MM.1S (cell line): ENCODE measurements around the gene SLC5A5.

Source experiments
- DNase-seq: peaks from one replicate; pipeline ENCODE4 v3.0.0-alpha.2; 2015
- H2AFZ ChIP-seq: fragments of 300-600 bp; sonication (generic); 2 replicates; pipeline ENCODE4 v1.6.0; 2016; ENCODE audit warnings: antibody characterized with exemption, low read length
- H3F3A ChIP-seq: fragments of 300-600 bp; sonication (generic); 2 replicates; pipeline ENCODE4 v1.6.1; 2016; ENCODE audit warnings: mild to moderate bottlenecking, antibody characterized with exemption, low read length, moderate library complexity, mixed read lengths; ENCODE audit not compliant: insufficient read depth
- H3K27ac ChIP-seq: fragments of 300-600 bp; sonication (generic); 2 replicates; pipeline ENCODE4 v1.5.1; 2016; ENCODE audit warnings: mild to moderate bottlenecking, low read length
- H3K27me3 ChIP-seq: fragments of 300-600 bp; sonication (generic); replicated peaks from 2 replicates; pipeline ENCODE4 v1.6.0; 2016; ENCODE audit warnings: low read length; ENCODE audit not compliant: insufficient read depth
- H3K36me3 ChIP-seq: fragments of 300-600 bp; sonication (generic); replicated peaks from 2 replicates; pipeline ENCODE4 v1.6.1; 2016; ENCODE audit warnings: mild to moderate bottlenecking, low read length, mixed read lengths; ENCODE audit not compliant: insufficient read depth
- H3K4me1 ChIP-seq: fragments of 300-600 bp; sonication (generic); 2 replicates; pipeline ENCODE4 v1.6.1; 2016; ENCODE audit warnings: low read length, mixed read lengths
- H3K4me2 ChIP-seq: fragments of 300-600 bp; sonication (generic); 2 replicates; pipeline ENCODE4 v1.6.0; 2016; ENCODE audit warnings: low read depth, low read length
- H3K4me3 ChIP-seq: fragments of 300-600 bp; sonication (generic); 2 replicates; pipeline ENCODE4 v1.5.1; 2016; ENCODE audit warnings: low read length, mixed read lengths
- H3K79me2 ChIP-seq: fragments of 300-600 bp; sonication (generic); 2 replicates; pipeline ENCODE4 v1.6.1; 2016; ENCODE audit warnings: mixed run types, low read length, mixed read lengths
- H3K9ac ChIP-seq: fragments of 300-600 bp; sonication (generic); 2 replicates; pipeline ENCODE4 v1.6.1; 2016; ENCODE audit warnings: low read length, mixed read lengths
- H3K9me2 ChIP-seq: fragments of 300-600 bp; sonication (generic); replicated peaks from 2 replicates; pipeline ENCODE4 v1.6.1; 2016; ENCODE audit warnings: mild to moderate bottlenecking, low read length, mixed read lengths; ENCODE audit not compliant: insufficient read depth
- H3K9me3 ChIP-seq: fragments of 300-600 bp; sonication (generic); replicated peaks from 2 replicates; pipeline ENCODE4 v1.6.1; 2016; ENCODE audit warnings: mild to moderate bottlenecking, low read length, mixed read lengths; ENCODE audit not compliant: insufficient read depth
- H4K20me1 ChIP-seq: fragments of 300-600 bp; sonication (generic); 2 replicates; pipeline ENCODE4 v1.6.1; 2016; ENCODE audit warnings: mild to moderate bottlenecking, low read length, moderate library complexity, mixed read lengths; ENCODE audit not compliant: insufficient read depth
- EZH2 ChIP-seq: fragments of 300-600 bp; sonication (generic); optimal IDR thresholded peaks from 2 replicates; pipeline ENCODE3; 2017; ENCODE audit warnings: low read depth, mild to moderate bottlenecking, antibody characterized with exemption, low read length, mixed read lengths
- EZH2phosphoT487 ChIP-seq: fragments of 300-600 bp; sonication (generic); IDR thresholded peaks from 2 replicates; pipeline ENCODE4 v1.6.1; 2018; ENCODE audit warnings: antibody characterized with exemption, low read length
- TF ChIP-seq, protein P1 (sequence below): fragments of 300-600 bp; sonication (generic); IDR thresholded peaks from 2 replicates; pipeline ENCODE4 v1.5.1; 2016; ENCODE audit warnings: antibody characterized with exemption, low read length, mixed read lengths

Gene SLC5A5

DNA sequence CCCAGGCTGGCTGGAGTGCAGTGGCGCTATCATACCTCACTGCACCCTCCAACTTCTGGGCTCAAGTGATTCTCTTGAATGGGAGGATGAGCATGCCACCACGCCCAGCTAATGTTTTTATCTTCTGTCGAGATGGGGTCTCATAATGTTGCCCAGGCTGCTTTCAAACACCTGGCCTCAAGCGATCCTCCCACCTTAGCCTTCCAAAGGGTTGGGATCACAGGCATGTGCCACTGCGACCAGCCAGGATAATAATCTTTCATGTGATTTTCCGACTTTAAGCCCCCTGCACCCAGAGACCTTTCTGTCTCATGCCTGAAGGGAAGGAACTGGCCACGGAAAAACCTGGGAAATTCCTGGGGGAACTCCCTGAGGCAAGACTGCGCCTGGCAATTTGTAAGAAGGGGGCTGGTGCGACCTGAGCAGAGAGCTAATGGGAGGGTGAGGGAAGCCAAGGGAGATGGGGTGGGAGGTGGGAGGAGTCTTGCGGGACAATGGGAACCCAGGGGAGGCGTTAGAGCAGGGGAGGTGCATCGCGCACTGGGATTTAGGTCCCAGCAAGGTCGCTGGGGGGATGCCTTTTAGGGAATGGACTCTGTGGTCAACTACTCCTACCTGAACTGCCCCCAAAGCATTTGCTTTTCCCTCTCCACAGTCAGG is 59.9 kb downstream of the SLC5A5 start:
- no peak overlapping the region for H3K9ac ChIP-seq
- H3K4me1 ChIP-seq = peaks cover 11% of the 10 kb centered on the region
- H3K36me3 ChIP-seq = no peaks in the 10 kb centered on the region
- TF ChIP-seq EZH2phosphoT487 (no peak), EZH2 (no peak)
- TF ChIP-seq, protein P1, sequence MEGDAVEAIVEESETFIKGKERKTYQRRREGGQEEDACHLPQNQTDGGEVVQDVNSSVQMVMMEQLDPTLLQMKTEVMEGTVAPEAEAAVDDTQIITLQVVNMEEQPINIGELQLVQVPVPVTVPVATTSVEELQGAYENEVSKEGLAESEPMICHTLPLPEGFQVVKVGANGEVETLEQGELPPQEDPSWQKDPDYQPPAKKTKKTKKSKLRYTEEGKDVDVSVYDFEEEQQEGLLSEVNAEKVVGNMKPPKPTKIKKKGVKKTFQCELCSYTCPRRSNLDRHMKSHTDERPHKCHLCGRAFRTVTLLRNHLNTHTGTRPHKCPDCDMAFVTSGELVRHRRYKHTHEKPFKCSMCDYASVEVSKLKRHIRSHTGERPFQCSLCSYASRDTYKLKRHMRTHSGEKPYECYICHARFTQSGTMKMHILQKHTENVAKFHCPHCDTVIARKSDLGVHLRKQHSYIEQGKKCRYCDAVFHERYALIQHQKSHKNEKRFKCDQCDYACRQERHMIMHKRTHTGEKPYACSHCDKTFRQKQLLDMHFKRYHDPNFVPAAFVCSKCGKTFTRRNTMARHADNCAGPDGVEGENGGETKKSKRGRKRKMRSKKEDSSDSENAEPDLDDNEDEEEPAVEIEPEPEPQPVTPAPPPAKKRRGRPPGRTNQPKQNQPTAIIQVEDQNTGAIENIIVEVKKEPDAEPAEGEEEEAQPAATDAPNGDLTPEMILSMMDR = no peak
- no peak for DNase-seq
- no peaks in the 10 kb centered on the region for H4K20me1 ChIP-seq
- peaks cover 18% of the 10 kb centered on the region for H3K27me3 ChIP-seq
- peak overlapping the region; percentile 64 for H2AFZ ChIP-seq
- H3K4me2 ChIP-seq = peak overlapping the region; percentile 99
- no peaks in the 10 kb centered on the region for H3K9me3 ChIP-seq
- peaks cover 11% of the 10 kb centered on the region for H3K79me2 ChIP-seq
- peak overlapping the region; percentile 93; the same call in 1 of the 2 replicates for H3K4me3 ChIP-seq
- no peaks in the 10 kb centered on the region for H3F3A ChIP-seq
- H3K27ac ChIP-seq = no peak overlapping the region
- no peaks in the 10 kb centered on the region for H3K9me2 ChIP-seq

DNA sequence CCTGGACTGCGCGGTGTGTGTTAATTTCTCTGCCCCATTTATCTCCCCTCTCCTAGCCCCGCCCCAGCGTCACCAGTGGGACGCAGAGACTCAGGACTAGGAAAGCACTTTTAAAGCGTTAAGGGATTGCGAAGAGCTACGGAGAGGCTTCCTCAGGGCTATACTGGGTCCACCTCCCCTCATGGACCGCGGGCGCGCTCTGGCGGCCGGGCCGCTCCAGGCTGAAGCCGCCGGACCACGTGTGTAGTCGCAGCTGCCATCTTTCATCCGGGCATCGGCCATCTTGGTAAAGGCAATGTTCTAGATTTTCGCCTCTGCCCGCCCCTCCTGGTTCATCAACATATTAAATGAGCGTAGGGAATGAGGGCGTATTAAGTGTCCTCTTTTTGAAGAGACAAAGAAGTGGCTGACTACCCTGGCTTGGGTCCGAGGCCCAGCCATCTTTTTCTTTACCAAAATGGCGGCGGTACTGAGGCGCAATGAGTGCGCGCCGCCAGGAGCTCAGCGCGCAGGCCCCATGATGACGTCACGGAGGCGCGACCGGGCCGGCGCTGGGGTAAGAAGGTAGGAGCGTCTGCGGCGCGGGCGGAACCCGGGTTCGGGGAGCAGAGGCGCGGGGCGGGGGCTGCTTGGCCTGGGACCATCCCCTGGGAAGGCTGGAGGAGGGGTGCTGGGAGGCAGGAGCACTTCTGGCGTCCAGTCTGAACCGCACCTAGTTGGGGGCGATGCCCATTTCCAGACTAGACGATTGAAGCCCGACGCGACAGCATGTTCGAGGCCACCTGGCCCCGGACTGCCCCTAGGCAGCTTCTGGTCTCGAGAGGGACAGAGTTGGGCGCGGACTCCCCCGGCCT is 61.0 kb downstream of the SLC5A5 start, which contains the start of gene CCDC124:
TSS of gene CCDC124 (plus strand) at position 531 of the 854 bp plus-strand sequence. CDS start 3,406 bp downstream, outside the sequence.
- Histone ChIP-seq H3K36me3 (no peaks in the 10 kb centered on the region), H3F3A (no peaks in the 10 kb centered on the region), H3K4me2 (peak within 1 kb of the TSS; percentile 99), H3K9me3 (no peaks in the 10 kb centered on the region), H3K9ac (peak within 1 kb of the TSS; percentile 87), H2AFZ (peak within 1 kb of the TSS; percentile 64), H3K27me3 (peaks cover 12% of the 10 kb centered on the region; the same call in 1 of the 2 replicates), H3K27ac (peak within 1 kb of the TSS; percentile 73), H3K9me2 (no peaks in the 10 kb centered on the region), H3K4me3 (peak within 1 kb of the TSS; percentile 93), H3K4me1 (peaks cover 11% of the 10 kb centered on the region), H4K20me1 (no peaks in the 10 kb centered on the region), H3K79me2 (peaks cover 11% of the 10 kb centered on the region)
- no peak for TF ChIP-seq EZH2
- TF ChIP-seq, protein P1 = peak; percentile 95
- peak; percentile 92 for DNase-seq

DNA sequence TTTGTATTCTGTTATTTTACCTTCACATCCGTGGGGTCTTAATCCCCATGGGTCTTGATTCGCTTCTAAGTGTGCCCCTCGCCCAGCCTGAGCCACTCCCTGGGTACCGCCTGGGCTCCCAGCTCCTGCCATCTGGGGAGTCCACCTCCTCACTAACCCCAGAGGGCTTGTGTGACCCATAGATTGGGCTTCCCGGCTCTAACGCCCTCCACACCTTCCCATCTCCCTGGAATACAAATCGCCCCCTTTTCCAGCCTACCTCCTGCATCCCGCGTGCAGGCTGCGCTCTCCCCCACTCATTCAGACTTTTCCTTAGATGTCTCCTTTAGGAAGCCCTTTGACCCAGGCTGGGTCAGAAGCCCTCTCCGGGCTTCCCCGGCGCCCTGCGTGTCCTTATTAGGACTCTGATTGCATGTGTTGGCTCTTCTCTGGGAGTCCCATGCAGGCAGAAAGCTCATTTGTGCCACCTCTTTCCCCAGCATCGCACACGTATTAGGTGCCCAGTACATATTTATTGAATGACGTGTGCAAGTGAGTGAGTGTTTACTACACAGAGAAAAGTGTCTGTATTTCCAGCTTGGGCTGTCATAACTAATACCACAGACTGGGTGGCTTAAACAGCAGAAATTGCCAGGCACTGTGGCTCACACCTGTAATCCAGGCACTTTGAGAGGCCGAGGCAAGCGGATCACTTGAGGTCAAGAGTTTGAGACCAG is 61.8 kb downstream of the SLC5A5 start:
- peaks cover 11% of the 10 kb centered on the region for H3K79me2 ChIP-seq
- no peaks in the 10 kb centered on the region for H4K20me1 ChIP-seq
- H3K4me3 ChIP-seq = peak overlapping the region; percentile 93
- no peak for TF ChIP-seq EZH2
- no peak for TF ChIP-seq EZH2phosphoT487
- TF ChIP-seq, protein P1 = no peak
- peak overlapping the region; percentile 99 for H3K4me2 ChIP-seq
- H3K9me2 ChIP-seq = no peaks in the 10 kb centered on the region
- H3K27me3 ChIP-seq = peaks cover 9% of the 10 kb centered on the region; the same call in 1 of the 2 replicates
- H3K9me3 ChIP-seq = no peaks in the 10 kb centered on the region
- H3K36me3 ChIP-seq = no peaks in the 10 kb centered on the region
- H2AFZ ChIP-seq = peak overlapping the region; percentile 64
- H3K27ac ChIP-seq = no peak overlapping the region
- H3K4me1 ChIP-seq = peaks cover 11% of the 10 kb centered on the region
- DNase-seq = no peak
- H3K9ac ChIP-seq = peak overlapping the region; percentile 87
- H3F3A ChIP-seq = no peaks in the 10 kb centered on the region
